SK-N-MC (cell line): ENCODE results near the gene RASSF4.

Experiments used
- EZH2 ChIP-seq: fragments of 200-600 bp; sonication (generic); IDR thresholded peaks from one replicate; pipeline ENCODE4 v1.6.1; 2017; ENCODE audit warnings: antibody characterized with exemption
- FOXP2 ChIP-seq: optimal IDR thresholded peaks from 2 replicates; pipeline ENCODE3; 2011; ENCODE audit warnings: mild to moderate bottlenecking, moderate library complexity; ENCODE audit not compliant: insufficient read depth; ENCODE audit errors: extremely low read length, control extremely low read depth
- POLR2AphosphoS5 ChIP-seq: IDR thresholded peaks from 2 replicates; pipeline ENCODE4 v1.6.1; 2012; ENCODE audit warnings: mild to moderate bottlenecking, low read depth, low read length, borderline replicate concordance

DNA sequence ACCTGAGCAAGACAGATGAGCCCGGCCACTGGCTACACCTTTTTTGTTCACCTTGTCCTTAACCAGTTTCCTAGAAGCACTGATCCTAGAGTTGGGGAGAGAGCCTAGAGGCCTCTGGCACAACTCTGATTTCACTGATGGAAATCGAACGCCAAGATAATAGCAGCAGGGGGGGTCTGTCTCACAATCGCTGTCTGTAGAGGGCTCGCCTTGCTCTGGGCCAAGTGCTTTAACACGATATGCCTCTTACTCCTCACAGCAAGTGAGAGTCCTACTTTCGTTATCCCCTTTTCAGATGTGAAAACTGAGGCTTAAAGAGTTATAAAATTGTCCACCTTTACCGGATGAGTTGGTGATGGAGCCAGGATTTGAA, 472 bp downstream of the RASSF4 start:
- TF ChIP-seq EZH2 (no peak), POLR2AphosphoS5 (no peak), FOXP2 (no peak)
